Measurements from ENCODE around the gene RAE1.
"Not testable (repeated sequence)": the region's sequence is repeated elsewhere in the genome, so short reads cannot be mapped to it uniquely, and the experiment has no call there.

Gene RAE1

DNA sequence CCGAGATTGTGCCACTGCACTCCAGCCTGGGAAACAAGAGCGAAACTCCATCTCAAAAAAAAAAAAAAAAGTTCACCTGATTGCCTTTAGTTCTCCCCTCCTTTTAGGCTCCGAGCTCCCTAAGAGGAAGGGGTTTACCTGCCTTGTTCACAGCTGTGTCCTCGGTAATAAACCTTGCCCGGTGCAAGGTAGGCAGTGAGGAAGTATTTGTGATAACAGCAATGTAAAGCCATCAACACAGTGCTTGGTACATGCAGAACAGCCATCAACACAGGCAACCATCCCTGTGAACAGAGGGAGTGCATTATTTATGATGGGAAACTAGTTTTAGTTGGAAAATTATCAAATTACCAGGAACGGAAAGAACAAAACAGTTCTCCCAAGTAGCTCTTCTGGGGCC is 23.2 kb upstream of the RAE1 start:
- no peak for DNase-seq

DNA sequence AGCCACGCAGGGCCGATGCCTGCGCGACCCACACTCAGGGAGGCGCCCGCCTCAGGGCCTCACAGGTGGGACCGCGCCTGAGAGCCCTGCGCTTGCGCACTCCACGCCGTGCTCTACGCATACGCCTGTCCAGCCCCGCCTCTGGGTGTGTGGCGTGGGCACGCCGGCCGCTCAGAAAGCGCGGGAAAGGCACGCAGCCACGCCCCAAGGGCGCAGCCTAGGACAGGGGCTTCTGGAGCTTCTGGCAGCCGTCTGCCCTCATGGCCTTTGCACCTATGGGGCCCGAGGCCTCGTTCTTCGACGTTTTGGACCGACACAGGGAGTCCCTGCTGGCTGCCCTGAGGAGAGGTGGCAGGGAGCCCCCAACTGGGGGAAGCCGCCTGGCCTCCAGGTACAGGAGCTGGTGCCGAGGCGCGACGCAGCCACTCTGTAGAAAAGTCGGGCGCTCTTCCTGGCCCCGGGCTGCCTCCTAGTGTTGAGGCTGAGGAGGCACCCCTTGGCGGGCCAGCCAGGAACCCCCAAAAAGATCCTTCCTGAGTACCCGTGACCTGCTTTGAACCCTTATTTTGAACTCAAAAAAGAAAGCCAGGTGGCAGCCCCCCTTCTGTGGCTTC is 21.3 kb upstream of the RAE1 start, which contains the start of gene SPO11:
Gene SPO11, plus strand, starts transcription at position 196 of the 614 bp plus-strand sequence. Its CDS starts 65 bp downstream, at position 261.
- no peak for DNase-seq

DNA sequence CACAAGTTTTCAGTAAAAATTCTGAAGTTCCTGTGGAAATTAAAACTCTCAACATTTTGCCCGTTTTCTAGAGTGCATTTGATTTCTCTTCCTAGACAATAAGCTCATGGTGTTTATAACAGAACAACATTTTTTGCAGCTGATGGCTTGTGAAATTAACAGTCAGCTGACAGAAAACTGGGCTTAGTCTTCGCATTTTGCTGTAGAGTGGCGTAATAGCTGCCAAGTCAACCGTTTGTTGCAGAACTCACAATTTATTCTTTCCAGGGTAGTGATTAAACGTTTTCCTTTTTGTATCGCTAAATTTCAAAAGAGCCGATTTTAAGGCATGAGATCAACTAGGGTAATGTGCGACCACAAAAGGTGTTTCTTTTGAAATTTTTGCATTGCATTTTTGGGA is 20.1 kb upstream of the RAE1 start:
- DNase-seq: no peak

DNA sequence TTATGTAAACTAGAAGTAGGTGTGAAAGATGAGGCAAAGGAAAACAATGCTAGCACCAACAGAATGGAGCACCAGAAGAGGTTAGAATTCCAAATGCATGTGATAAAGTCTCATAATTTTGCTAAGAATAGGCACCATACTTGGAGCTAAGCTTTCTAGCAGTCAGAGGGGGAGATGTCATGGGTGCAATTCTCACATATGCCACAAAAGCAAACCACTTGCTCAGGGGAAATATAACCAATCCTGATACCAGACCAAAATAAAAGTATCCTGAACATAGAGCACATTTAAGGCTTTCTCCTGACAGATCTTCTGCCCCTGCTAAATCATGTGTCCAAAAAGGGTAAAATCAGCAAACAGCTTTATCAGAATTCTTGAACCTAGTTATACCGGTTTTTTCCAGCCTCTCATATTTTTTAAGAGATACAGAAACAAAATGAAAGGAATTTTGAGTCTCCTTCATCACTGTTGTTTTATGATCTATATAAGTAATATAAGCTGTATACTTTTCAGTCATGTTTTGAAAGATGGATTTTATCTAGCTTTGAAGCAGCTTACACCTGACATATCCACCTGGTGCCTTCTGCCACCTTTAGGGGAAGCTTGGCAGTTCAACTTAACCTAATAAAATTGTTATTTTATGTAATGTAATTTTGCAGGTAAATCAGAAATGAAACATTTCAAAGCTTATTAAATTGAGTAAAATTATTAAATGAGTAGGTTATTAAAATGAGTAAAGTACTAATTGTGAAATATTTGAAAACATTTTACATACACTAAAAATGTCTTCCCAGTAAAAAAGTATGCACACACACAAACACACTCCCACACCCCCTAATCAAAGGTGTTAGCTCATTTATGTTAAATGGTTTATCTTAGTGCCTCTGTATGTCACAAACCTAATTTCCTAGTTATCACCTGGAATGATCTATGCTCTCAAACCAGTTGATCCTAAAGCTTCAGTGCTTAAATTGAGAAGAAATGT is 18.7 kb upstream of the RAE1 start:
- DNase-seq: no peak

DNA sequence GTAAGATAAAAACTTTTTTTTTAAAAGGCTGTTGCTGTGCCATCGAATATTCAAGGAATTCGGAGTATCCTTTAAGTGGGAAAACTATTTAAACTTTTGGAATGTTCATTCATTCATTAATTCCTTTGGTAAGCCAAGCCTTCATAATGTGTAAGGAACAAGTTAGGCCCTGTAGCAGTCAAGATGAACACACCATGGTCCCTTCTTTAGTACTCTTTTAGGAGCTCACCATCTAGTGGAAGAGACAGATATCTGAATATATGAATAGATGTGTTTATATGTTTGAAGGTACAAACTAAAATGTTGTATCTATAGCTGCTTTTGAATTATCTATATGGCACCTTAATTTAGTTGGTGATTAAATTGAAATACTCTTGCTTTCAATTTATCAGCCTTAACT is 15.7 kb upstream of the RAE1 start:
- DNase-seq: no peak

DNA sequence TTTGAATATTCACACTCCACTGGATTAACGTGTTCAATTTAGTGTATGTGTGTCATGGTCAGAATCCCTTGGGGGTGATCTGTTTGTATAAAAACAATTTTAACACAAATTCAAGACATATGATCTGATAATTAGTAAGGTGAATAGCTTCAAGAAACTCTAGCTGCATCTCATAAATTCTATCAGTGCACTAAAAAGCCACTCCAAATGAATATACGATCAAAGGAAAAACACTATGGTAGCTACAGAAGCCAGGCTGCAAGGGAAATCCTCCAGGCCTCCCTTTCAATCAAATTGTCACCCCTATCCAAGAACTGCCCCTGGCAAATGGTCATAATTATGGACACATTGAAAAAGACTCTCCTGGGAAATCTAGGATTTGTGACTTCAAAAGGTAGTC is 9.4 kb upstream of the RAE1 start:
- no peak for DNase-seq

DNA sequence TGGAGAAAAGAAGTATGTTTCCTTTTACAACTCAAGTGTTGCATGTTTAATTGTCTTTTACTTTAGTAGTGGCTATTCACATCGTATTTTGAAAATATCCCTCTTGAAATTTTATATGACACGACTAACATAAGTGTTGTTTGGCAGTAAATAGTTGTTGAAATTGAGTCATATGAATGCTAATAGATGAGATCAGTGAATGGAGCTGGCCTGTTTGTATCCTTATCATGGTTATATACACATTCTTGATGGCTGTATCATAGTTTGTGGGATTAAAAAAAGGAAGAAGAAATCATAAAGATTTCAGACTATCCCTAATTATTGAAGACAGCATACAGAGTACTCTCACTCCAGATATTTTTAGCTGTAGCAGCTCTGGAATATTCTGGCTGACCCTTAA is 8.2 kb upstream of the RAE1 start:
- DNase-seq: no peak

DNA sequence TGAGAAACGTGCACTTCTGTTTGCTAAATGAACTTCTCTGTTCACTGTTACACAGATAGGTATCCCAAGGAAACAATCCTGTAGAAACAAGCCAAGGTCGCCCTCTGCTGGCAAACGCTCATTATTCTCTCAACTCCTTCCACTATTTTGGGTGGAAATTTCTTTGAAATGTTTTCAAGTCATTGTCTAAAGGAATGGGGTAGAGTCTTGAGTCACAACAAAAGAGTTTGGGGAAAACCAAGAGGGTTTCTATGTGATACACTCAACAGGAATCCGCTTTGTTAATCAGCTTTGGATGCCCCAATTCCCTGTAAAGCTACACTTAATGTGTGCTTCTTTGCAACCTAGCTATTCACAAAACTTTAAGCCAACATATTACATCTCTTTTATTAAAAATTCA is 4.6 kb upstream of the RAE1 start:
- DNase-seq: peak; percentile 58

DNA sequence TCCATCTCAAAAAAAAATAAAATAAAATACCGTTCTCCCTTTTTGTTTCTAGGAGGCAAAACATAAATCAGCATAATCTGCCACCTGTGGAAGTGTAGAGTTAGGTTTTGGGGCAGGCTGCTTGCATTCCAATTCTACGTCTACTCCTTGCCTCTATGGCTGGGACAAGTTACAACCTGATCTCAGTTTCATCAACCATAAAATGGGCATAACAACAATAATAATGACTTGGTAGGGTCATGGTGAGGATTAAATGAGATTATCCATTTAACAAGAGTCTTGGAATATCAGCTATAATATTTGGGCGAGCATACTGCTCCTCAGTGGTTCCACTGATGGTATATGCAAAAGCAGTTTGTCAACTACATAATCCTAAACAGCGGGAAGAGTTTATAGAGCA is 3.7 kb upstream of the RAE1 start:
- DNase-seq: no peak

DNA sequence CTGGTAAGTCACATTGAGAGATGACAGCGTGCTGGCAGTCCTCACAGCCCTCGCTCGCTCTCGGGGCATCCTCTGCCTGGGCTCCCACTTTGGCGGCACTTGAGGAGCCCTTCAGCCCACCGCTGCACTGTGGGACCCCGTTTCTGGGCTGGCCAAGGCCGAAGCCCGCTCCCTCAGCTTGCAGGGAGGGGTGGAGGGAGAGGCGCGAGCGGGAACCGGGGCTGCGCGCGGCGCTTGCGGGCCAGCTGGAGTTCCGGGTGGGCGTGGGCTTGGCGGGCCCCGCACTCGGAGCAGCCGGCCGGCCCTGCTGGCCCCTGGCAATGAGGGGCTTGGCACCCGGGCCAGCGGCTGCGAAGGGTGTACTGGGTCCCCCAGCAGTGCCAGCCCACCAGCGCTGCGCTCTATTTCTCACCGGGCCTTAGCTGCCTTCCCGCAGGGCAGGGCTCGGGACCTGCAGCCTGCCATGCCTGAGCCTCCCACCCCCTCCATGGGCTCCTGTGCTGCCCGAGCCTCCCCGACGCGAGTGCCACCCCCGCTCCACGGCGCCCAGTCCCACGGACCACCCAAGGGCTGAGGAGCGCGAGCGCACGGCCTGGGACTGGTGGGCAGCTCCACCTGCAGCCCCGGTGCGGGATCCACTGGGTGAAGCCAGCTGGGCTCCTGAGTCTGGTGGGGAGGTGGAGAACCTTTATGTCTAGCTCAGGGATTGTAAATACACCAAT is 2.7 kb upstream of the RAE1 start:
- DNase-seq: not testable (repeated sequence)

DNA sequence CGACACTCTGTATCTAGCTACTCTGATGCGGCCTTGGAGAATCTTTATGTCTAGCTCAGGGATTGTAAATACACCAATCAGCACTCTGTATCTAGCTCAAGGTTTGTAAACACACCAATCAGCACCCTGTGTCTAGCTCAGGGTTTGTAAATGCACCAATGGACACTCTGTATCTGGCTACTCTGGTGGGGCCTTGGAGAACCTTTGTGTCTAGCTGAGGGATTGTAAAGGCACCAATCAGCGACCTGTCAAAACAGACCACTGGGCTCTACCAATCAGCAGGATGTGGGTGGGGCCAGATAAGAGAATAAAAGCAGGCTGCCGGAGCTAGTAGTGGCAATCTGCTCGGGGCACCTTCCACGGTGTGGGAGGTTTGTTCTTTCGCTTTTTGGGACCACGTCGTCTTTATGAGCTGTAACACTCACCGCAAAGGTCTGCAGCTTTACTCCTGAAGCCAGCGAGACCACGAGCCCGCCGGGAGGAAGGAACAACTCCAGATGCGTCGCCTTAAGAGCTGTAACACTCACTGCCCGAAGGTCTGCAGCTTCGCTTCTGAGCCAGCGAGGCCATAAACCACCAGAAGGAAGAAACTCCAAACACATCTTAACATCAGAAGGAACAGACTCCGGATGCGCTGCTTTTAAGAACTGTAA is 2.0 kb upstream of the RAE1 start:
- not testable (repeated sequence) for DNase-seq

DNA sequence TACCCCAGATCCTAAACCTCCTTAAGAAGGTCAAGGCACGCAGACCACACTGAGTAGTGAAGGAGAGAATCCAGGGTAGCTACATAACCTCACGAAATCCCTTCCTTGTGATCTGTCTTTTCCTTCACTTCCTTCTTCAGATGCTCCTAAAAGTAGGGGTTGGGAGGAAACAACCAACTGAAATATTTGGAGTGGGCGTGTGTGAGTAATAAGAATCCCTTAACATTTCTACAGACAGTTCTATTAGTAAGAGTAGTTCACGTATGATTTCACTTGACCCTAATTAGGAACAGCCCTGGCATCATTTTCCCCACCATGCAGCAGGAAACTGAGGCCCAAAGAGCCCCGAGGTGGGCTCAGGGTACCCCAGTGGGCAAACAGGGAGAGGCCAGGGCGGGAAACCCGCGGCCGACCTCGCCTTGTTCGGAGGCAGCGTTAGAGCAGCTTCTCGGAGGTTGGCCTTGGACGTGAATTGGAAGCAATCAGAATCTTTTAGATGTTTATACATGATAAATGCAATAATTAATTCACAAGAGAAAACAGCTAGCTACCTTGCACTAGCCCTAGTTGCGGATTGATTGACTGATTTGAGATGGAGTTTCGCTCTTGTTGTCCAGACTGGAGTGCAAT is 859 bp upstream of the RAE1 start:
- no peak for DNase-seq

DNA sequence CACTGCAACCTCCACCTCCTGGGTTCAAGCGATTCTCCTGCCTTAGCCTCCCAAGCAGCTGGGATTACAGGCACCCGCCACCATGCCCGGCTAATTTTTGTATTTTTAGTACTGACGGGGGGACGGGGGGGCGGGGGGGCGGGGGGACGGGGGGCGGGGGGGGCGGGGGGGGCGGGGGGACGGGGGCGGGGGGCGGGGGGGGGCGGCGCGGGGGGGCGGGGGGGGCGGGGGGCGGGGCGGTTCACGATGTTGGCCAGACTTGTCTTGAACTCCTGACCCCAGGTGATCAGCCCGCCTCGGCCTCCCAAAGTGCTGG is 371 bp upstream of the RAE1 start:
- not testable (repeated sequence) for DNase-seq

DNA sequence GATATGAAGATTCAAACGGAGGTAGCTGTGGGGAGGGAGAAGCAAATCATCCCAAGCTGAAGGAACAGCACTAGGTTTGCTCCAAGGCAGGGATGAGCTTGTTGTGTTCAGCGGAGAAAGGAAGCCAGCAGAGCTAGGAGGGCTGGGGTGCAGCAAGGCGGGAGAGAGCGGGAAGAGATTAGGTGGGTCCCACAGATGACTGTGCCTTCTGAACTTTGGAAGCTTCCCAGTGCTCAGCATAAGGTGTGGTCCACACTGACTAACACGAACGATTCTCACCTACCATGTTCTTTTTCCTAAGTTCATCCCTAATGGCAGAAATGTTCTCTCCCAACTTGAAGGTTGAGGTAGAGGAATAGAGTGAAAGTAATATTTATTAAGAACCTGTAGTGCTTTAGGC is 1.2 kb downstream of the RAE1 start:
- no peak for DNase-seq

DNA sequence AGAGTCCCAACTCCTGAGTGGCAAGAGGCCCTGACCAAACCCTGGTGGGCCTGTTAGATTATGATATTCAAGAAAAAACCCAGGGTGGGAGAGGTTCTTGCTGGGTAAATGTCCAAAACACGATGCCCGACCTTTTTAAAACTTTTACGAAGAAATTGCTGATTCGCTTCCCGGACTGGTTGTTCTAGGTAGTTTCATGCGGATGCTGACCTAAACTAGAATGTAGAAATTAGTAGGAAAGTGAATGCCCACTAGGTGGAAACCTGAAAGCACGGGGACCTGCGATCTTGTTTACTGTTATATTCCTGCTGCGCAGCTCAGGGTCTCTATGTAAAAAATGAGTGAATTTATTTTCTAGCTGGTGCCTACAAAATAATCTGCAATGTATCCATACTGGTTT is 2.3 kb downstream of the RAE1 start:
- no peak for DNase-seq

DNA sequence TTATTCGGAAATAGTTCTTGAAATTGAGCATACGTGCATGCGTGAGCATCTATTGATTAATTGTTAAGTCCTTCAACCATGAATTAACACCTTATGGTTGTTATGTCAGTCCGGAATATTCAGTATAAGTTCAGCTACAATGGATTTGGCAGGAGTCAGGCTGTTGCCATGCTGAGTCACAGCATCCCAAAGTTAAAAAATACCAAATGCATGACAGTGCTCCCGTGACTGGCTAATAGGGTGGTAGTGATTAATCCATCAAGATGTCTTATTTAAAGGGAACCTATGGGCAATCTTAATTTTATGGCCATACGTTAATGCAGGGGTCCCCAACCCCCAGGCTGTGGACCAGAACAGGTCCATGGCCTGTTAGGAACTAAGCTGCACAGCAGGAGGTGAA is 10.5 kb downstream of the RAE1 start:
- DNase-seq: no peak

DNA sequence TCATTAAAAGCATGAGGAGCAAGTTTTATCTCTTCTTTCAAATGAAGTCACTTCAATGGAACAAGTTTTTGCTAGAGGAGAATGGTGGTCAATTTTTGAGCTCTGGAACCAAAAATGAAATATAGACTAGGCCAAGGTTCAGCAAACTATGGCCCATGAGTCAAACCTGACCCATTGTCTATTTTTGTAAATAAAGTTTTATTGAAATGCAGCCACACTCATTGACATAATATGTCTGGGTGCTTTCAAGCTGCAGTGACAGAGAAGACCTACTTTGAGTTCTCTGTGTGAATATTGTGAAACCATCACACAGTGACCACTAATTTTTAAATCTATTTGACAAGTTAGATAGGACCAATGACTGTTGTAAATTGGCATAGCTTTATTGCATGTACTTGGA is 13.4 kb downstream of the RAE1 start:
- DNase-seq: no peak

DNA sequence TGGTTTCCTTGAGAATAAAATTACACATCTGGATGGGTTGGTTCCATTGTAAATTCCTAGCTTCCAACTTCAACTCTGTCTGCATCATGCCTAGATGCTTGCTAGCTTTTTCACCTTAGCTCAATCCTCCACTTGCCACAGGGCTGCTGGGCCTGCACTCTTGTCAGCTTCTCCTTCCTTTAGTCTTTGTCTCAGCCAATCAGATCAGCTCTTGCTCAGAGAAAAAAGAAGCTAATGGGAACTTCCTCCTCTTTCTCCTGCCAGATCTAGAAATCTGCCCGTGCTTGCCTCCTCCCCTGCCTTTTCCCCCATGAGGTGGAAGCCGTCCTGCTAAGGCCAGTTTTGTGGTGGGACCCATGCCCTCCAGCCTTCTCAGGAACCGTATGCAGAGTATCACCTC is 18.5 kb downstream of the RAE1 start:
- DNase-seq: no peak

DNA sequence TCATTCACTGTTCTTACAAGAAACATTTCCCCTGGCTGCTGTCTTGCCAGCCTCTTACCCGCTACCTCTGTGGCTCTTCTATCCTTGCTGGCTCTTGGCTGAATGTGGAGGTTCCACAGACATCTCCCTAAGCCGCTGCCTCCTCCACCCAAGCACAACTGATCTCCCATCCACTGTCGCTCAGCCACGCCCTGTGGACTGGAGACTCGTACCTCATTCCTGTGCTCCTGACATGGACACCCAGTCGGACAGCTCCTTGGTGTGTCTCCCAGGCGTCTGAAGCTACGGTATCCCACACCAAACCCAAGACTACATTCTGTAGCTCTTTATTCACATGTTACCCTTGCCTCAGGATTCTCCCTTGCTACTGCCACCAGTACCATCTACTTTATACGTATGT is 19.3 kb downstream of the RAE1 start:
- no peak for DNase-seq

DNA sequence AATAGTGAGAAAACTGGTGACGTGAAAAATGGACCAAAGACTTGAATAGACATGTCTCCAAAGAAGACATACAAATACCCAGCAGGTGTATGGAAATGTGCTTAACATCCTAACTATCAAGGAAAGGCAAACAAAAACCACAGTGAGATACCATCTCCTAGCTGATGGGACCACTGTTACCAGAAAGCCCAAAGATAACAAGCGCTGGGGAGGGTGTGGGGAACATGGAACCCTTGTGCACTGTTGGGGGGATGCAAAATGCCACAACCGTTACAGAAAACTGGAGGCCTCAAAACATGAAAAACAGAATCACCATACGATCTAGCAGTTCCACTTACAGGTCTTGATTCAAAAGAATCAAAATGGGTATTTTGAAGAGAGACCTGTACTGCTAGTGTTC is 20.3 kb downstream of the RAE1 start:
- DNase-seq: no peak

DNA sequence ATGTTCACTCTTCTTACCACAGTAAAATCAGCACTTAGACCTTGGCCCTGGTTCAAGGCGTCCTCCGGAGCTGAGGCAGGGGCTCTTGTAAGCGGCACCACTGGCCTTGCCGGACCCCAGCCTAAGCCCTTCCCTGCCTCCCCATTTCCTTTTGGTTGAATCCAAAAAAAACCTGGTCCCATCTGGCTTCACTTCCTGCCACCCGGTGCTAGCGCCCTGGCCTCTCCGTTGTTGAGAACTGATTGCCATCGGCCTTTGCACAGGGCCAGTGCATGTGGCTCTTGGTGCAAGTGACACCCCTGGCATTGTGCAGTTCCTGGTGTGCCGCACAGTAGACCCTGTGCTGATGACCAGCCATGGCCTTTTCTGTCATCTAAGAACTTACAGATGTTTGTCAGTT is 21.1 kb downstream of the RAE1 start:
- no peak for DNase-seq

DNA sequence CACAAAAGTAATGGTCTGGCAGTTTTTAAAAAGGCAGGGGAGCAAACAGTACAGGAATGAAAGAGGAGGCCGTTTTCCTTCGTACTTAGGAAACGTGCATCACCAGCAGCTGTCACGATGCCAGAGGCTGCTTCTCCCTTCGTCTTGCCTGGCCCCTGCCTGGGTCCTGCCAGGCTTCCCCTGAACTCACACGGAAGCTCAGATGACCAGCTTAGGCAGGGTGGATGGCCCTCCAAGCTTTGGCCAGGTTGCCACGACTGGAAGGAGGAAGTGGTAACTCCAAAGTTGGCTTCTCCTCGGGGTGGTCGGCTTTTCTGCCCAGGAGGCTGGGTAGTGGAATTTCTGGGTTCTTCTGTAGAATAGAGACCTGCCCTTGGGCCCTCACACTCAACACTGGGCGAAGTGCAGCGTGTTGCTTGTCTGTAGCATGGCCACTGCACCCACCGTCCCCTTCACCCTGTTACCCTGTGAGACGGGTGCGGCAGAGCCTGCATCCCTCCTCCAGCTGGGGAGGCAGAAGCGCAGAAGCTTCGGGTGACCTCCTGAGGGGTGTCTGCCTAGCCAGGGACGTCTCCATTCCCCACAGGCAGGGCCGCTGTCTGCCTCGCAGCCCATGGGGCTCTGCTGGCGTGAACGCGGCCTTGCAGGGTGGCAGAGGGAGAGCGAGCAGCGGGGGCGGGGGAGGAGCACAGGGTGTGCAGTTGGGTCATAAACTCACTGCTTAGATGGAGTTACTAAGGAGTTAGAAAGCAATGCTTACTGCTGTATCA is 21.7 kb downstream of the RAE1 start:
- no peak for DNase-seq

Measured in NCI-H2171 treated with DMSO at 0.1 percent for 48 hours (cell line).